Right lobe of liver (tissue), 4 donors: Measurements from ENCODE around the gene ZNF354B.

ENCODE experiments used
- POLR2A ChIP-seq: fragments of 450-650 bp; IDR thresholded peaks from one replicate; pipeline ENCODE4 v1.6.1; 2017; ENCODE audit warnings: antibody characterized with exemption, mild to moderate bottlenecking
- TF ChIP-seq, protein P1 (sequence below), 4 donors: fragments of 200-600 bp in 3 of 4; fragments of 450-650 bp in 1 of 4; IDR thresholded peaks; one replicate each; pipeline versions ENCODE4 v1.5.1 to v1.8.0; 2016 to 2022; ENCODE audit warnings: antibody characterized with exemption in 4 of 4, mild to moderate bottlenecking in 2 of 4
- donor health status: DM: no; HTN: no; CAD: no.
- donor health status: DM: no; HTN: no; CAD: no.
- donor health status: DM: no; HTN: yes; CAD: no.

DNA sequence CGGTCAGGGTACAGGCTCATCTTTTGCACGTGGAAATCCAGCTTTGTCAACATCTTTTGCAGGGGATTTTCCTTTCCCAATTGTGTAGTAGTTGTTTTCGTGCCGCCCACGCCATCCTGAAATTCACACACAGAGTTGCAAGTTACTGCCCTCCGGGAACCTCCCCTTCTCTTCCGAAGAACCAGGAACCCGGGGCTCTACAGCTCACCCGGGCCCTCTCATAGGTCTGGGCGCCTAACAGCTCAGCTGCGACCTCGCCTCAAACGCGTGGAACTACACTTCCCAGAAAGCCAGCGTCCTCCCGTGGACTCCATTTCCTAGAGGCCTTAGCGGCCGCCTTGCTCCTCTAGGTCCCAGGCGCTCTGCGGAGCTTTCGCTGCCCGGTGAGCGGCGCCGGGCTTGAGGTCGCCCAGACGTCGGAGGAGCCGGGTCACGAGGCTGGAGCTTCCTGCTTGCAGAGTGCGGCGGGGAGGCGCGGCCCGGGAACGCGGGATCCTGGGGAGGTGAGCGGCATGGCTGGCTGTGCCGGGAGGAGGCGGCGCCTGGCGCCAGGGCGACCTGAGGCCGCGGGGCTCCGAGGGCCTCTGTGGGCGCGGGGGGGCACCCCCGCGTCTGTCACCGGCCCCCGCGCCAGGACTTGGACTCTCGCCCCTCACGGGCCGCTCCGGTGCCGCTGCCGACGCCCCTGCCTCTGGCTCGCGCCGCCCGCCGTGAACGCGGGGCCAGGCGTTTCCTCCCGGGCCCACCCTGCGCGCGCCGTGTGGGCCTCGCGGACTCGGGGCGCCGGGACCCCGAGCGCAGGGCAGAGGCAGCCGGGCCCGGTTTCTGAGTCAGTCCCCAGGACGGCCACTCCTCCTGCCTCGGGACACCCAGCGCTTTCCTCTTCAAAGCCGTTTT, at the start of gene ZNF354B:
- peak; percentile 81 for TF ChIP-seq POLR2A
- TF ChIP-seq, protein P1, sequence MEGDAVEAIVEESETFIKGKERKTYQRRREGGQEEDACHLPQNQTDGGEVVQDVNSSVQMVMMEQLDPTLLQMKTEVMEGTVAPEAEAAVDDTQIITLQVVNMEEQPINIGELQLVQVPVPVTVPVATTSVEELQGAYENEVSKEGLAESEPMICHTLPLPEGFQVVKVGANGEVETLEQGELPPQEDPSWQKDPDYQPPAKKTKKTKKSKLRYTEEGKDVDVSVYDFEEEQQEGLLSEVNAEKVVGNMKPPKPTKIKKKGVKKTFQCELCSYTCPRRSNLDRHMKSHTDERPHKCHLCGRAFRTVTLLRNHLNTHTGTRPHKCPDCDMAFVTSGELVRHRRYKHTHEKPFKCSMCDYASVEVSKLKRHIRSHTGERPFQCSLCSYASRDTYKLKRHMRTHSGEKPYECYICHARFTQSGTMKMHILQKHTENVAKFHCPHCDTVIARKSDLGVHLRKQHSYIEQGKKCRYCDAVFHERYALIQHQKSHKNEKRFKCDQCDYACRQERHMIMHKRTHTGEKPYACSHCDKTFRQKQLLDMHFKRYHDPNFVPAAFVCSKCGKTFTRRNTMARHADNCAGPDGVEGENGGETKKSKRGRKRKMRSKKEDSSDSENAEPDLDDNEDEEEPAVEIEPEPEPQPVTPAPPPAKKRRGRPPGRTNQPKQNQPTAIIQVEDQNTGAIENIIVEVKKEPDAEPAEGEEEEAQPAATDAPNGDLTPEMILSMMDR (IDR thresholded peaks at IDR 0.05): peak; percentile 1 to 23 (median 16)
